ENCODE results near the gene MED26. TPM values are rescaled to one million over a fixed set of nuclear protein-coding genes. Genes with fewer than 3 reads are reported as not detected.

MED26 gene
- total RNA-seq, 4 donors from 2014 or later, result 7.2 to 15.5 (median 8.2) TPM

- DNase-seq (ENCODE audit: low spot score) (no peak), ATAC-seq (ENCODE audit: low FRiP score) (no peak)
- TF ChIP-seq CTCF (IDR thresholded peaks at IDR 0.05), result no peak
These were observed 36.0 kb downstream of the MED26 start for GRCh38 chr19:16591803-16592556.

DNA sequence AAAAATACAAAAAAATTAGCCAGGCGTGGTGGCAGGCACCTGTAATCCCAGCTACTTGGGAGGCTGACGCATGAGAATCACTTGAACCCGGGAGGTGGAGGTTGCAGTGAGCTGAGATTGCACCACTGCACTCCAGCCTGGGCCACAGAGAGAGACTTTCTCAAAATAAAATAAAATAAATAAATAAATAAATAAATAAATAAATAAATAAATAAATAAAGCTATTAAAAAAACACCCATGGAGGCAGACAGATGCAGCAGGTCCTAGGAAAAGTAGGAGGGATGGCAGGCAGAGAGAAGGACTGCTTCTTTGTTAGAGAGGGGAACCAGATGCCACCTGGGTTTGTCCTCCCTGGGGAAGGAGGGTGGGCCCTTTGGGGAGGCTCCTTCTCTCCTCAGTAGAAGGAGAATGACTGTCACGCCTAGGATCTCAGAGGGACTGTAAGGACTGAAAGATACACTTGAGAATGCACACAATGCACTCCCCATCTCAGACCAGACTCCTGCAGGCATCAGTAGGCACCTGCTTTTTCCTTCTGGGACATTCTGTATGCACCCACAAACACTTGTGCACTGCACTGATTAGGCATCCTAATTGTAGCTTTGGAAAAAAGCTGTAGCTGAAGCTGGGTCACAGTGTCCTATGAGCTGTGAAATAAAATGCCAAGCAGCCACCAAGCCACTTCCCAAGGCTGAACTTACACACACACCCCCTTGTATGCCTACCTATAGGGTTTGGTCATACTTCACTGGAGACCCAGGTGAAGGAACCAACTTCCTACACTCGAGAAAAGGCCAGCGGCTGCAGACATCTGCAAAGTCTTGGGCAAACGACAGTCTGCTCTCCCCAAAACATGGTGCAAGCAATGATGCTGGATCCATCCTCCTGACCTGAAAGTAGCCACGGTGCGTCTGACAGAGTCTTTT, 36.9 kb downstream of the MED26 start:
- ATAC-seq (ENCODE audit: low FRiP score) (no peak), DNase-seq (ENCODE audit: low spot score) (no peak)
- no peak for TF ChIP-seq CTCF (IDR thresholded peaks at IDR 0.05)

- no peak for DNase-seq (ENCODE audit: low spot score)
- ATAC-seq (ENCODE audit: low FRiP score), result no peak
- no peak for TF ChIP-seq CTCF (IDR thresholded peaks at IDR 0.05)
These were observed 38.1 kb downstream of the MED26 start for GRCh38 chr19:16589917-16590316.

GRCh38 chr19:16588824-16589577, 39.0 kb downstream of the MED26 start:
- TF ChIP-seq CTCF (IDR thresholded peaks at IDR 0.05), result no peak
- ATAC-seq (ENCODE audit: low FRiP score), result no peak
- no peak for DNase-seq (ENCODE audit: low spot score)

- ATAC-seq (ENCODE audit: low FRiP score), result peak; percentile 16
- TF ChIP-seq CTCF (IDR thresholded peaks at IDR 0.05), result no peak
- no peak for DNase-seq (ENCODE audit: low spot score)
These were observed 39.9 kb downstream of the MED26 start for GRCh38 chr19:16587833-16588823.
